Lower leg skin (tissue), 4 donors: Measurements from ENCODE around the gene RAD54L. TPM values are rescaled to one million over a fixed set of nuclear protein-coding genes. Genes with fewer than 3 reads are reported as not detected.
"Not testable (repeated sequence)": the region's sequence is repeated elsewhere in the genome, so short reads cannot be mapped to it uniquely, and the experiment has no call there.

ENCODE experiments used
- DNase-seq, 2 donors: peaks; one replicate each; pipeline ENCODE4 v3.0.0-alpha.2; 2019; ENCODE audit warnings: low spot score in 2 of 2
- H3K4me3 ChIP-seq: fragments of 200-600 bp; sonication (generic); 2 replicates; pipeline ENCODE4 v1.5.1; 2017; ENCODE audit warnings: mild to moderate bottlenecking, low read depth; ENCODE audit not compliant: poor library complexity, severe bottlenecking
- POLR2A ChIP-seq, 2 donors: fragments of 450-650 bp; IDR thresholded peaks; one replicate each; pipeline ENCODE4 v1.6.1; 2016 to 2017; ENCODE audit warnings: antibody characterized with exemption in 2 of 2, mild to moderate bottlenecking in 1 of 2, moderate library complexity in 1 of 2
- WGBS, 2 donors: methylation state at CpG; one replicate each; pipeline ENCODE4 v1.1.5; 2018; 5-methylcytosine and 5-hydroxymethylcytosine counted together
- intact Hi-C: fragments of 100-400 bp; cut with DNase I; formaldehyde crosslinking; loops from one replicate; pipeline ENCODE4 v1.15.0; 2023; ENCODE audit warnings: low total_unique reads
- total RNA-seq, 4 donors: library from RNA; depleted of rRNA; stranded (reverse); fragments of >200 nt; gene quantifications; one replicate each; pipeline ENCODE4 v1.1.0, GENCODE V29; 2016
- TF ChIP-seq, protein P1 (sequence below), 3 donors: fragments of 450-650 bp; IDR thresholded peaks; one replicate each; pipeline ENCODE4 v1.5.1; 2016; ENCODE audit warnings: antibody characterized with exemption in 3 of 3, mild to moderate bottlenecking in 3 of 3, moderate library complexity in 2 of 3

Gene RAD54L
- total RNA-seq, 4 donors from 2014 or later: 0.19 to 0.89 (median 0.47) TPM

DNA sequence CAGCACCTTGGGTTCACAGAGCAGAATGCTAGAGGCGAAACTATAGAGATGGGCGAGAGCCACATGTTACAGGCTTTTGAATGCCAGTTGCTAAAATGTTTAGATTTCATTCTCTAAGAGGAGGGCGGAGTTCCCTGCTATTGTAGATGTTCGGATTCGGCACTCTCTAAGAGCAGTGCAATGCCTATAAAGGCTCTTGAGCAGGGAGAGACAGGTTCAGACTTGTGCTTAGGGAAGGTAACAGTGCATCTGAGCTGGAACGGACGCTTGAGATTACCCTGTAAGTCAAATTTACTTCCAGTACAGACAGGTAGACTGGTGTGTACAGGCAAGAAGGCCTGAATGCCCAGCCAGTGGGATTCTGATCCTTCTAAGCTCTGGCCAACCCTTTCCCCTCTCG, 29.1 kb upstream of the RAD54L start:
- 51 to 55% methylated on average over 8 of the region's 8 CpGs for WGBS, 2 donors
- no peak for DNase-seq
- no peak overlapping the region for H3K4me3 ChIP-seq
- intact Hi-C loops: no loop called here
- TF ChIP-seq POLR2A (IDR thresholded peaks at IDR 0.05): no peak
- TF ChIP-seq, protein P1, sequence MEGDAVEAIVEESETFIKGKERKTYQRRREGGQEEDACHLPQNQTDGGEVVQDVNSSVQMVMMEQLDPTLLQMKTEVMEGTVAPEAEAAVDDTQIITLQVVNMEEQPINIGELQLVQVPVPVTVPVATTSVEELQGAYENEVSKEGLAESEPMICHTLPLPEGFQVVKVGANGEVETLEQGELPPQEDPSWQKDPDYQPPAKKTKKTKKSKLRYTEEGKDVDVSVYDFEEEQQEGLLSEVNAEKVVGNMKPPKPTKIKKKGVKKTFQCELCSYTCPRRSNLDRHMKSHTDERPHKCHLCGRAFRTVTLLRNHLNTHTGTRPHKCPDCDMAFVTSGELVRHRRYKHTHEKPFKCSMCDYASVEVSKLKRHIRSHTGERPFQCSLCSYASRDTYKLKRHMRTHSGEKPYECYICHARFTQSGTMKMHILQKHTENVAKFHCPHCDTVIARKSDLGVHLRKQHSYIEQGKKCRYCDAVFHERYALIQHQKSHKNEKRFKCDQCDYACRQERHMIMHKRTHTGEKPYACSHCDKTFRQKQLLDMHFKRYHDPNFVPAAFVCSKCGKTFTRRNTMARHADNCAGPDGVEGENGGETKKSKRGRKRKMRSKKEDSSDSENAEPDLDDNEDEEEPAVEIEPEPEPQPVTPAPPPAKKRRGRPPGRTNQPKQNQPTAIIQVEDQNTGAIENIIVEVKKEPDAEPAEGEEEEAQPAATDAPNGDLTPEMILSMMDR (IDR thresholded peaks at IDR 0.05): no peak

DNA sequence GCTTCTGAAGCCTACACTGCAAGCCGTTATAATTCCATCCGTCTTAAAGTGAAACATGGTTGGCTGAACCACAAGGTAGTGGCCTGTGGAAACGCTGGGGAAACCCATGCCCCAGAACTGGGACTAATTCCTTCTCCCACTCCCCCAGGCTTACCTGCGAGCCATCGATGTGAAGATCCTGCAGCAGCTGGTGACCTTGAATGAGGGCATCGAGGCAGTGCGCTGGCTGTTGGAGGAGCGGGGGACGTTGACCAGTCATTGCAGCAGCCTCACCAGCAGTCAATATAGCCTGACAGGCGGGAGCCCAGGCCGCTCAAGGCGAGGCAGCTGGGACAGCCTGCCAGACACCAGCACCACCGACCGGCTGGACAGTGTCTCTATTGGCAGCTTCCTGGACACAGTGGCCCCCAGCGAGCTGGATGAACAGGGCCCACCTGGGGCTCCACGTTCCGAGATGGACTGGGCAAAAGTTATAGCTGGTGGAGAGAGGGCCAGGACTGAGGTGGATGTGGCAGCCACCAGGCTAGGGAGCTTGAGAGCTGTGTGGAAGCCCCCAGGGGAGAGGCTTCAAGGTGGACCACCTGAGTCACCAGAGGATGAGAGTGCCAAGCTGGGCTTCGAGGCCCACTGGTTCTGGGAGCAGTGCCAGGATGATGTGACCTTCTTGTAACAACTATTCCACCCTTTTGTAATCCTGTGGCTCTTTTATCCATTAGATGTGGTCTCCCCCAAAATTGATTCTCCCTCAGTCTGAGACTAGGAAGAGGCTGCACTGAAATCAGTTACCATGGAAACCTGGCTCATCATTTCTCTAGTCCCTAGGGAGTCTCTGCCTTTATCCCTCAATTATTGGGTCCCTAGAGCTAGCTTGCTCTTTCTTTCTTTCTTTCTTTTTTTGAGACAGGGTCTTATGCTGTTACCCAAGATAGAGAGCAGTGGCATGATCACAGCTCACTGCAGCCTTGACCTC, 27.7 kb upstream of the RAD54L start:
- no peak for DNase-seq
- intact Hi-C loops: loop anchor here (5.0 kb wide), 1 partner anchor 183 kb away; no protein-coding TSS in a partner anchor
- no peak overlapping the region for H3K4me3 ChIP-seq
- TF ChIP-seq POLR2A (IDR thresholded peaks at IDR 0.05): no peak
- TF ChIP-seq, protein P1 (IDR thresholded peaks at IDR 0.05): no peak
- 81 to 87% methylated on average over 12 to 16 of the region's 18 CpGs for WGBS, 2 donors

DNA sequence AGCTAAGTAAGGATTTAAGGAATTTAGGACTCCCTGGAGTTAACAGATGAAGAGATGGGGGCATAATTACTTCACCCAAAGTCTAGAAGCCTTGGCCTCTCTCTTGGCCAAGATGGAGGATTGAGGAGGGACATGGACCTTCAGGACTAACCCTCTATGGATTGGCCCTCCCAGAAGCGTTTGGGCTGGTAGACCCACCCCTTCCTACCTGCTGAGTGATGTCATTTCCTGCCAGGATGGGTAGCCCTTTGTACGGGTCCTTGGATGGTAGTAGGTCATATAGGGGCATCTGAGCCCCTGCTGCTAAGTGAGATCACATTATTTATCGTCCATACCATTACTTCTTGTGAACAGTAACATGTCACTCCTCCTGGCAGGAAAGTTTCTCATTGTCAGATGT, 26.8 kb upstream of the RAD54L start:
- H3K4me3 ChIP-seq: no peak overlapping the region
- TF ChIP-seq POLR2A (IDR thresholded peaks at IDR 0.05): no peak
- TF ChIP-seq, protein P1 (IDR thresholded peaks at IDR 0.05): no peak
- 72 to 89% methylated on average over 3 of the region's 3 CpGs for WGBS, 2 donors
- intact Hi-C loops: loop anchor here (5.0 kb wide), 1 partner anchor 184 kb away; no protein-coding TSS in a partner anchor
- no peak for DNase-seq

DNA sequence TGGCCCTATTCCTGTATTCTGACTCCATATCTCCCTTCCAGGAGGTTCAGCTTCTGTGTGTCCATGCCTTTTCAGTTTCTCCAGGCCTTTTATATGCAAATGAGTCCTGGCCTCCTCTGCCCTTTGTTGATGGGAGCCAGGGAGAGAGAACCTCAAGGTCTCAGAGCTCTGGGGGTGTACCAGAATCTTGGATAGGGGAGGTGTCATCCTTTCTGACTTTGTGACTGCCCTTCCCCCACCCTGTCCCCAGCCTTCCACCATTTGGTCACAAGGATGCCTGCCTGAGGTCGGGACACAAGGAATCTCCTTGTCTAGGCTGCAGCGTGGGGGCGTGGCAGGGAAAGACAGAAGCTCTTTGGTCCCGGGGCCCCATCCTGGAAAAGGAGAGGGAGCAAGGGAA, 25.8 kb upstream of the RAD54L start:
- intact Hi-C loops: loop anchor here (5.0 kb wide), 1 partner anchor 184 kb away; no protein-coding TSS in a partner anchor
- DNase-seq: no peak
- TF ChIP-seq, protein P1 (IDR thresholded peaks at IDR 0.05): no peak
- TF ChIP-seq POLR2A (IDR thresholded peaks at IDR 0.05): no peak
- WGBS, 2 donors: 68 to 84% methylated on average over 4 of the region's 4 CpGs
- H3K4me3 ChIP-seq: no peak overlapping the region

DNA sequence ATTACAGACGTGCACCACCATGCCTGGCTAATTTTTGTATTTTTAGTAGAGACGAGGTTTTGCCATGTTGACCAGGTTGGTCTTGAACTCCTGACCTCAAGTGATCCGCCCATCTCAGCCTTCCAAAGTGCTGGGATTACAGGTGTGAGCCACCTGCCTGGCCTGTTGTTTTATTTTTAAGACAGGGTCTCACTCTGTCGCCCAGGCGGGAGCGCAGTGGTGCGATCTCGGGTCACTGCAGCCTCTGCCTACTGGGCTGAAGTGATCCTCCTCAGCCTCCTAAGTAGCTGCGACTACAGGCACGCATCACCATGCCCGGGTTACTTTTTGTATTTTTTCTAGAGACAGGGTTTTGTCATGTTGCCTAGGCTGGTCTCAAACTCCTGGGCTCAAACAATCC, 24.5 kb upstream of the RAD54L start:
- H3K4me3 ChIP-seq, DNase-seq: not testable (repeated sequence)
- WGBS, 2 donors: 70 to 78% methylated on average over 11 of the region's 11 CpGs
- intact Hi-C loops: loop anchor here (5.0 kb wide), 1 partner anchor 186 kb away; no protein-coding TSS in a partner anchor

DNA sequence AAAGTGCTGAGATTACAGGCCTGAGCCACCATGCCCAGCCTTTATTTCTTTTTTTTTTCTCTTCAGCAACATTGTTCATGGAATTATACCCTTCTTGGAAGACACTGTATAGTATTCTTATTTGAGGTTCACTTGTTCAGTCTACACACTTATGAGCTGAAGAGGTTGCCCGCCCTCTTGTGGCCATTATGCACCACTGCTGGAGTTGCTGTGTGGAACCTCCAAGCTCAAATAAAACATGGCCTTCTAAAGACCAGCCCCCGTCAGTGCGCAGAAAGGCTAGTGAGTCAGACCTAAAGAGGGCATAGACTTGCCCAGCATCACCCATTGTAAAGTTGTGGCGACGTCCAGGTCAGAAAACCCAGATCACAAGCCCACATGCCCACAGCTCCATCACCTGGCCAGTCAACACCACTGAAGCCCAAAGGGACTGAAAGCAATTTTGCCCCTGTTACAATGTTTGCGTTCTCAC, 24.1 kb upstream of the RAD54L start:
- H3K4me3 ChIP-seq: no peak overlapping the region
- 11% methylated on average over 6 of the region's 6 CpGs for WGBS, 2 donors
- intact Hi-C loops: loop anchor here (5.0 kb wide), 1 partner anchor 186 kb away; no protein-coding TSS in a partner anchor
- TF ChIP-seq POLR2A (IDR thresholded peaks at IDR 0.05): no peak
- TF ChIP-seq, protein P1 (IDR thresholded peaks at IDR 0.05): peak in 2 of 3 donors; percentile 64 to 78
- peak; percentile 70 to 91 for DNase-seq
